Measurements from ENCODE around the gene DLG1.

DLG1 gene

DNA sequence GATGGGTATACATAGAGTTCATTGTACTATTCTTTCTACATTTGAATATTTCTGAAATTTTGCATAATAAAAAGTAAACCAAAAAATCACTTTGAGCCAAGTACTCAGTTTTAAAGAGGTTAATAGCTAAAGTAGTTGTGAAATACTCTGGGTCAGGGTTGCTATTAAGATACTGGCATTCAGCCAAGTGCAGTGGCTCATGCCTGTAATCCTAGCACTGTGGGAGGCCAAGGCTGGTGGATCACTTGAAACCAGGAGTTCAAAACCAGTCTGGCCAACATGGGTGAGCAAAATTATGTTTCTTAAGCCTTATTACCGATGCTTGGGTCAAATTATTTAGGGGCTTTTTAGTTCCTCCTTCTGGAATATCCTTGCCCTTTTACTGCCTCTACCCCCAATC is 146.8 kb downstream of the DLG1 start:
- TF ChIP-seq, protein P1, sequence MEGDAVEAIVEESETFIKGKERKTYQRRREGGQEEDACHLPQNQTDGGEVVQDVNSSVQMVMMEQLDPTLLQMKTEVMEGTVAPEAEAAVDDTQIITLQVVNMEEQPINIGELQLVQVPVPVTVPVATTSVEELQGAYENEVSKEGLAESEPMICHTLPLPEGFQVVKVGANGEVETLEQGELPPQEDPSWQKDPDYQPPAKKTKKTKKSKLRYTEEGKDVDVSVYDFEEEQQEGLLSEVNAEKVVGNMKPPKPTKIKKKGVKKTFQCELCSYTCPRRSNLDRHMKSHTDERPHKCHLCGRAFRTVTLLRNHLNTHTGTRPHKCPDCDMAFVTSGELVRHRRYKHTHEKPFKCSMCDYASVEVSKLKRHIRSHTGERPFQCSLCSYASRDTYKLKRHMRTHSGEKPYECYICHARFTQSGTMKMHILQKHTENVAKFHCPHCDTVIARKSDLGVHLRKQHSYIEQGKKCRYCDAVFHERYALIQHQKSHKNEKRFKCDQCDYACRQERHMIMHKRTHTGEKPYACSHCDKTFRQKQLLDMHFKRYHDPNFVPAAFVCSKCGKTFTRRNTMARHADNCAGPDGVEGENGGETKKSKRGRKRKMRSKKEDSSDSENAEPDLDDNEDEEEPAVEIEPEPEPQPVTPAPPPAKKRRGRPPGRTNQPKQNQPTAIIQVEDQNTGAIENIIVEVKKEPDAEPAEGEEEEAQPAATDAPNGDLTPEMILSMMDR (conservative IDR thresholded peaks at IDR 0.05): no peak

DNA sequence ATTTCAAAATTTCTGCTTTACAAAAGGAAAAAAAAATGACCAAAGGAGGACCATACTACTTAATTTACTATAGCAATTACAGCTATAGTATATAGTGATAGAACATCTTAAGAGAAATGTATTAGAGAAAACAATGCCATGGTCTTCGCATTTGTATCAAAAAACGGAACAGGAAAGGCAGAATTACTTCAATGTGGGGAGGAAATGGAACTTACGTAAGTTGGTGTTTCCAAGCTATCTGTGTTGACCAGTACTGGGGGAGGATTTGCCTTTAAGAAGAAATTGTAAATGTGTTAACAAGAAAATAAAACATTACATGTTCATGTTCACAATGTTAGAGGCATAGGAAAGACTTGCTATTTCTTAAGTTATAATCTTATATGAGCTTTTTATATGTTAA is 148.9 kb downstream of the DLG1 start:
- TF ChIP-seq, protein P1 (conservative IDR thresholded peaks at IDR 0.05): no peak
- H3K27ac ChIP-seq: no peak overlapping the region

More for the DNA sequence above, 146.8 kb downstream of the DLG1 start:
- H3K27ac ChIP-seq: no peak overlapping the region

DNA sequence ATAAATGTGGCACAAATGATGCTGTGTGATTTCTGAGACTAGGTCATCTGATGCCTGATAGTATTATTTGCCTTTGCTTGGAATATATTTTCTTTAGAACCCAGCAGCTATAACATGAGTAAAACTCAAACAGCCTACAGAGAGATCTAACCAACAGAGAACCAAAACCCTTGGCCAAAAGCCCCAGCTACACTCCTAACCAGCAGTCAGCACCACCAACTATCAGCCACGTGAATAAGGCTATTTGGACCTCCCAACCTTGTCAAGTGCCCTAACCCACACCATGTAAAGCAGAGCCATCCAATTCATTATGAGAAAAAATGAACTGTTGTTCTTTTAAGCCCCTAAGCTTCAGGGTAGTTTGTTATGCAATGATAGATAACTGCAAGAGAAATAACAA is 154.2 kb downstream of the DLG1 start:
- TF ChIP-seq, protein P1 (conservative IDR thresholded peaks at IDR 0.05): no peak
- H3K27ac ChIP-seq: no peak overlapping the region

GRCh38 chr3:197139586-197139985 is 158.8 kb downstream of the DLG1 start:
- TF ChIP-seq, protein P1 (conservative IDR thresholded peaks at IDR 0.05): no peak
- no peak overlapping the region for H3K27ac ChIP-seq

- no peak overlapping the region for H3K27ac ChIP-seq
- TF ChIP-seq, protein P1 (conservative IDR thresholded peaks at IDR 0.05): no peak
Measured at GRCh38 chr3:197137751-197138150, 160.7 kb downstream of the DLG1 start.

- TF ChIP-seq, protein P1 (conservative IDR thresholded peaks at IDR 0.05): no peak
- no peak overlapping the region for H3K27ac ChIP-seq
Measured at GRCh38 chr3:197136744-197137143, 161.7 kb downstream of the DLG1 start.

GRCh38 chr3:197135212-197135611 is 163.2 kb downstream of the DLG1 start:
- TF ChIP-seq, protein P1 (conservative IDR thresholded peaks at IDR 0.05): no peak
- no peak overlapping the region for H3K27ac ChIP-seq

All from VCaP (cell line).